IMR-90 (cell line): ENCODE measurements around the gene H1-8. TPM values are rescaled to one million over a fixed set of nuclear protein-coding genes. Genes with fewer than 3 reads are reported as not detected.

ENCODE experiments used
- ATAC-seq: fragments of 200-7000 bp; cut with Tn5 transposase; 2 replicates; pipeline ENCODE4 v1.9.1; 2020; ENCODE audit warnings: low read depth, mild to moderate bottlenecking, moderate library complexity
- BruUV-seq: library from RNA; stranded (reverse); fragments of 400-500 nt; replicated peaks from 2 replicates; lab custom pipeline; 2021; lab: Mats Ljungman, UMichigan
- CTCF ChIA-PET: fragments of 300-600 bp; formaldehyde crosslinking; extraction: SDS; loops from one replicate; lab custom pipeline; 2021; ENCODE audit warnings: antibody characterized with exemption; lab: Yijun Ruan, JAX
- POLR2A ChIA-PET: fragments of 300-600 bp; sonication (Branson Sonifier 250); formaldehyde crosslinking; loops from one replicate; lab custom pipeline; 2022; ENCODE audit warnings: antibody characterized with exemption; ENCODE audit not compliant: unreplicated experiment; lab: Charles Lee
- DNase-seq: peaks from one replicate; pipeline ENCODE4 v3.0.0; 2013
- H2AFZ ChIP-seq: replicated peaks from 2 replicates; pipeline ENCODE3; 2013; ENCODE audit warnings: low read length, mild to moderate bottlenecking; ENCODE audit not compliant: poor library complexity
- H2AK5ac ChIP-seq: 2 replicates; pipeline ENCODE4 v1.6.1; 2013; ENCODE audit warnings: low read depth, low read length, inconsistent platforms
- H2AK9ac ChIP-seq: replicated peaks from 2 replicates; pipeline ENCODE3; 2013; ENCODE audit warnings: mild to moderate bottlenecking, low read depth, low read length, moderate library complexity; ENCODE audit not compliant: poor library complexity
- H2BK120ac ChIP-seq: 2 replicates; pipeline ENCODE4 v1.6.1; 2013; ENCODE audit warnings: low read depth, low read length, inconsistent platforms
- H2BK15ac ChIP-seq: 3 replicates; pipeline ENCODE4 v1.6.1; 2013; ENCODE audit warnings: low read depth, low read length, inconsistent platforms
- H2BK20ac ChIP-seq: 2 replicates; pipeline ENCODE4 v1.6.1; 2013; ENCODE audit warnings: low read depth, mild to moderate bottlenecking, inconsistent platforms, low read length, moderate library complexity
- H2BK5ac ChIP-seq: 2 replicates; pipeline ENCODE4 v1.6.1; 2013; ENCODE audit warnings: mild to moderate bottlenecking, low read depth, low read length, inconsistent platforms; ENCODE audit not compliant: poor library complexity, severe bottlenecking
- H3K14ac ChIP-seq: replicated peaks from 2 replicates; pipeline ENCODE4 v1.6.1; 2013; ENCODE audit warnings: low read depth, low read length, inconsistent platforms
- H3K18ac ChIP-seq: 2 replicates; pipeline ENCODE4 v1.6.1; 2013; ENCODE audit warnings: low read depth, low read length, control low read depth
- H3K23ac ChIP-seq: 2 replicates; pipeline ENCODE4 v1.6.1; 2013; ENCODE audit warnings: low read depth, low read length, inconsistent platforms
- H3K27ac ChIP-seq: 2 replicates; pipeline ENCODE4 v1.5.1; 2013; ENCODE audit warnings: mild to moderate bottlenecking, control low read depth, low read length; ENCODE audit not compliant: insufficient read depth
- H3K27me3 ChIP-seq: 2 replicates; pipeline ENCODE4 v1.6.1; 2013; ENCODE audit warnings: low read length; ENCODE audit not compliant: control insufficient read depth, insufficient read depth
- H3K36me3 ChIP-seq: 2 replicates; pipeline ENCODE4 v1.6.1; 2013; ENCODE audit warnings: low read length, mixed read lengths; ENCODE audit not compliant: control insufficient read depth, insufficient read depth
- H3K4ac ChIP-seq: 2 replicates; pipeline ENCODE4 v1.6.1; 2013; ENCODE audit warnings: low read depth, low read length, inconsistent platforms
- H3K4me1 ChIP-seq: 2 replicates; pipeline ENCODE4 v1.6.1; 2013; ENCODE audit warnings: low read length, mixed read lengths; ENCODE audit not compliant: control insufficient read depth, insufficient read depth
- H3K4me2 ChIP-seq: 2 replicates; pipeline ENCODE4 v1.6.1; 2013; ENCODE audit warnings: low read depth, mild to moderate bottlenecking, control low read depth, low read length, moderate library complexity
- H3K4me3 ChIP-seq: 2 replicates; pipeline ENCODE4 v1.5.1; 2013; ENCODE audit warnings: low read depth, mild to moderate bottlenecking, control low read depth, low read length, moderate library complexity; ENCODE audit not compliant: insufficient read depth
- H3K56ac ChIP-seq: 2 replicates; pipeline ENCODE4 v1.6.1; 2013; ENCODE audit warnings: low read length, inconsistent platforms; ENCODE audit not compliant: insufficient read depth; ENCODE audit errors: extremely low read depth
- H3K79me1 ChIP-seq, 2 experiments: 2 replicates each; pipeline ENCODE4 v1.6.1; 2013; ENCODE audit warnings: low read length in 2 of 2, inconsistent platforms in 1 of 2, low read depth in 1 of 2
- H3K9ac ChIP-seq: 2 replicates; pipeline ENCODE4 v1.6.1; 2013; ENCODE audit warnings: low read depth, low read length, control low read depth
- H3K9me1 ChIP-seq: 2 replicates; pipeline ENCODE4 v1.6.1; 2013; ENCODE audit warnings: low read length, inconsistent platforms; ENCODE audit not compliant: insufficient read depth
- H3K9me3 ChIP-seq: 2 replicates; pipeline ENCODE4 v1.6.1; 2013; ENCODE audit warnings: low read length; ENCODE audit not compliant: control insufficient read depth, insufficient read depth
- H4K20me1 ChIP-seq: 2 replicates; pipeline ENCODE4 v1.6.1; 2013; ENCODE audit warnings: low read length, inconsistent platforms; ENCODE audit not compliant: insufficient read depth
- H4K5ac ChIP-seq: 2 replicates; pipeline ENCODE4 v1.6.1; 2013; ENCODE audit warnings: mild to moderate bottlenecking, low read depth, low read length, control low read depth
- H4K8ac ChIP-seq, 2 experiments: 2 replicates each; pipeline ENCODE4 v1.6.1; 2013; ENCODE audit warnings: low read depth in 2 of 2, low read length in 2 of 2, control low read depth in 1 of 2, inconsistent platforms in 1 of 2
- H4K91ac ChIP-seq: 2 replicates; pipeline ENCODE4 v1.6.1; 2013; ENCODE audit warnings: low read depth, low read length, inconsistent platforms; ENCODE audit not compliant: insufficient read depth
- BHLHE40 ChIP-seq: fragments of 150-350 bp; IDR thresholded peaks from 2 replicates; pipeline ENCODE4 v1.6.1; 2016; ENCODE audit warnings: mild to moderate bottlenecking, low read depth, low read length
- CEBPB ChIP-seq: IDR thresholded peaks from 2 replicates; pipeline ENCODE4 v1.6.1; 2012; ENCODE audit warnings: low read depth, low read length, improper control_type of control experiment
- CHD1 ChIP-seq: IDR thresholded peaks from 2 replicates; pipeline ENCODE4 v1.6.1; 2012; ENCODE audit warnings: low read depth, low read length, improper control_type of control experiment
- FOS ChIP-seq: fragments of 150-350 bp; IDR thresholded peaks from 2 replicates; pipeline ENCODE4 v1.6.1; 2016; ENCODE audit warnings: low read depth, low read length
- MAFK ChIP-seq: IDR thresholded peaks from 2 replicates; pipeline ENCODE4 v1.6.1; 2012; ENCODE audit warnings: low read depth, low read length, improper control_type of control experiment
- MAZ ChIP-seq: IDR thresholded peaks from 2 replicates; pipeline ENCODE4 v1.6.1; 2012; ENCODE audit warnings: low read depth, mild to moderate bottlenecking, low read length, improper control_type of control experiment, moderate library complexity, borderline replicate concordance
- MXI1 ChIP-seq: IDR thresholded peaks from 2 replicates; pipeline ENCODE4 v1.6.1; 2012; ENCODE audit warnings: low read depth, mild to moderate bottlenecking, low read length, moderate library complexity, borderline replicate concordance
- NFE2L2 ChIP-seq: fragments of 150-350 bp; IDR thresholded peaks from 2 replicates; pipeline ENCODE4 v1.6.1; 2016; ENCODE audit warnings: low read depth, mild to moderate bottlenecking, low read length
- POLR2A ChIP-seq: IDR thresholded peaks from 2 replicates; pipeline ENCODE4 v1.6.1; 2012; ENCODE audit warnings: mild to moderate bottlenecking, low read depth, low read length
- RAD21 ChIP-seq: IDR thresholded peaks from 2 replicates; pipeline ENCODE4 v1.6.1; 2012; ENCODE audit warnings: low read length, improper control_type of control experiment
- RCOR1 ChIP-seq: IDR thresholded peaks from 2 replicates; pipeline ENCODE4 v1.6.1; 2012; ENCODE audit warnings: mild to moderate bottlenecking, low read length, improper control_type of control experiment; ENCODE audit not compliant: insufficient replicate concordance
- RFX5 ChIP-seq: IDR thresholded peaks from 2 replicates; pipeline ENCODE4 v1.8.0; 2012; ENCODE audit warnings: low read depth, mild to moderate bottlenecking, low read length, moderate library complexity
- SMC3 ChIP-seq: fragments of 150-350 bp; IDR thresholded peaks from 2 replicates; pipeline ENCODE4 v1.6.1; 2016; ENCODE audit warnings: low read depth, mild to moderate bottlenecking, antibody characterized with exemption, low read length, moderate library complexity
- WGBS, 2 experiments: methylation state at CpG; one replicate each; pipeline versions ENCODE4 v1.1.5 to v1.1.7; 2013; ENCODE audit warnings: missing lambda C conversion rate in 2 of 2; ENCODE audit not compliant: insufficient read length in 1 of 2; ENCODE audit errors: extremely low coverage in 2 of 2; 5-methylcytosine and 5-hydroxymethylcytosine counted together
- dilution Hi-C: fragments of 300-500 bp; cut with HindIII; formaldehyde crosslinking; loops from one replicate; pipeline ENCODE4 v1.14.3; 2018; ENCODE audit warnings: low sequenced_read_pairs; ENCODE audit not compliant: unreplicated experiment
- in situ Hi-C: fragments of 300-500 bp; cut with MboI; formaldehyde crosslinking; loops from 3 replicates; pipeline ENCODE4 v1.14.3; 2019; ENCODE audit warnings: low sequenced_read_pairs, inconsistent platforms, mixed read lengths
- intact Hi-C: fragments of 100-400 bp; cut with micrococcal nuclease; formaldehyde crosslinking; loops from 2 replicates; pipeline ENCODE4 v1.10.0; 2022
- polyA plus RNA-seq, 3 experiments: library from polyadenylated mRNA; depleted of rRNA; stranded (reverse); fragments of >200 nt; gene quantifications; 2 replicates each; pipeline ENCODE4 v1.2.3, GENCODE V29; 2012; ENCODE audit warnings: low replicate concordance in 1 of 3
- total RNA-seq: library from RNA; depleted of rRNA; stranded (reverse); fragments of >200 nt; gene quantifications from 2 replicates; pipeline ENCODE4 v1.2.3, GENCODE V29; 2012
- TF ChIP-seq, protein P1 (sequence below): fragments of 150-350 bp; IDR thresholded peaks from 2 replicates; pipeline ENCODE4 v1.6.1; 2017; ENCODE audit warnings: mild to moderate bottlenecking, antibody characterized with exemption, low read length, low read depth
- TF ChIP-seq, protein P2 (sequence below): fragments of 150-350 bp; IDR thresholded peaks from 2 replicates; pipeline ENCODE4 v1.6.1; 2016; ENCODE audit warnings: low read depth, mild to moderate bottlenecking, low read length, moderate library complexity, borderline replicate concordance
- TF ChIP-seq, protein P3 (sequence below): conservative IDR thresholded peaks from 2 replicates; pipeline ENCODE4 v1.5.1; 2012; ENCODE audit warnings: mild to moderate bottlenecking, low read depth, low read length, improper control_type of control experiment

Gene H1-8
- total and polyA plus RNA-seq, 2 of the 4 experiments (the other 2 are of a cell fraction): not detected

DNA sequence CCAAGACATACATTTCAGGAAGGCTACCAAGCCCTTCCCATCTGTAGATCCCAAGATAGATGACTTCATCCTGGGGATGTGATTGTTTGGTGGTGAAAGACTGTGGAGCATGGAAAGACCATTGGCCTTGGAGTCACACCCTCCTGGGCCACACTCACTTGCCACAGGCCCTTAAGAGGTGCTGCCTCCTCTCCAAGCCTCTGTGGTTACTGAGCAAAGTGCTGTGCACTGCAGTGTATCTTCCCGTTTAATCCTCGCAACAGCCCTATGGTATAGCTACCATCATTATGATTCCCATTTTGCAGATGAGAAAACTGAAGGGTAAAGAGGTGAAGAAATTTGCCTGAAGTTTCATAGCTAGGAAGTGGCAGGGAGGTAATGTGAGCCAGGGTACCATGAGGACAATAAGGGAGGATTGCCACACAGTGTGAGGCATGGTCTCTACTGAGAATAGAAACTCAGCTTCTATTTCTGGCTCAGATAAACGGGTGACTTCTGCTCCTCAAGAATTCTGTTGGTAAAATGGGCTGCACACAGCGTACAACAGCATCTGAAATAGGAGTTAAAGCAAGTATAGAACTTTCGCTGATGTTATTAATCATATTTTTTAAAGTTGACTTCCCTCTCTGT lies 38.4 kb upstream of the H1-8 start:
- H3K18ac ChIP-seq: no peak overlapping the region
- H3K79me1 ChIP-seq: no peaks in the 10 kb centered on the region
- H4K5ac ChIP-seq: no peak overlapping the region
- peaks cover 10% of the 10 kb centered on the region; the same call in 1 of the 2 replicates for H3K9me1 ChIP-seq
- H3K4me1 ChIP-seq: peaks cover 3% of the 10 kb centered on the region; the same call in 1 of the 2 replicates
- H3K9me3 ChIP-seq: no peaks in the 10 kb centered on the region
- no peak overlapping the region for H3K4ac ChIP-seq
- no peak for ATAC-seq
- no peak overlapping the region for H4K91ac ChIP-seq
- ChIA-PET POLR2A (no interaction called here), CTCF (no interaction called here)
- no peak overlapping the region for H3K4me2 ChIP-seq
- H3K23ac ChIP-seq: no peak overlapping the region
- H3K56ac ChIP-seq: no peak overlapping the region
- no peak overlapping the region for H3K14ac ChIP-seq
- no peak overlapping the region for H2BK20ac ChIP-seq
- H2AK9ac ChIP-seq: no peak overlapping the region
- in situ Hi-C loops: no loop called here
- H3K9ac ChIP-seq: no peak overlapping the region
- H3K36me3 ChIP-seq: peaks cover 9% of the 10 kb centered on the region
- intact Hi-C loops: no loop called here
- 20% methylated on average over 1 of the region's 5 CpGs; no CpG with 5 or more reads in 1 of the 2 experiments for WGBS, 2 experiments
- no peak overlapping the region for H3K27ac ChIP-seq
- no peak for DNase-seq
- no peak overlapping the region for H2BK15ac ChIP-seq
- no peak overlapping the region for H3K4me3 ChIP-seq
- no peak for TF ChIP-seq NFE2L2
- TF ChIP-seq, protein P1, sequence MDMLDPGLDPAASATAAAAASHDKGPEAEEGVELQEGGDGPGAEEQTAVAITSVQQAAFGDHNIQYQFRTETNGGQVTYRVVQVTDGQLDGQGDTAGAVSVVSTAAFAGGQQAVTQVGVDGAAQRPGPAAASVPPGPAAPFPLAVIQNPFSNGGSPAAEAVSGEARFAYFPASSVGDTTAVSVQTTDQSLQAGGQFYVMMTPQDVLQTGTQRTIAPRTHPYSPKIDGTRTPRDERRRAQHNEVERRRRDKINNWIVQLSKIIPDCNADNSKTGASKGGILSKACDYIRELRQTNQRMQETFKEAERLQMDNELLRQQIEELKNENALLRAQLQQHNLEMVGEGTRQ: no peak
- no peak for TF ChIP-seq BHLHE40
- TF ChIP-seq SMC3: no peak
- TF ChIP-seq MAZ: no peak
- no peak for TF ChIP-seq MXI1
- TF ChIP-seq POLR2A: no peak
- TF ChIP-seq RCOR1: no peak
- no peak for TF ChIP-seq RAD21
- TF ChIP-seq, protein P2, sequence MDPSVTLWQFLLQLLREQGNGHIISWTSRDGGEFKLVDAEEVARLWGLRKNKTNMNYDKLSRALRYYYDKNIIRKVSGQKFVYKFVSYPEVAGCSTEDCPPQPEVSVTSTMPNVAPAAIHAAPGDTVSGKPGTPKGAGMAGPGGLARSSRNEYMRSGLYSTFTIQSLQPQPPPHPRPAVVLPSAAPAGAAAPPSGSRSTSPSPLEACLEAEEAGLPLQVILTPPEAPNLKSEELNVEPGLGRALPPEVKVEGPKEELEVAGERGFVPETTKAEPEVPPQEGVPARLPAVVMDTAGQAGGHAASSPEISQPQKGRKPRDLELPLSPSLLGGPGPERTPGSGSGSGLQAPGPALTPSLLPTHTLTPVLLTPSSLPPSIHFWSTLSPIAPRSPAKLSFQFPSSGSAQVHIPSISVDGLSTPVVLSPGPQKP: no peak
- no peak for TF ChIP-seq RFX5
- no peak for TF ChIP-seq CHD1
- no peak for TF ChIP-seq CEBPB
- no peak for TF ChIP-seq FOS
- TF ChIP-seq, protein P3, sequence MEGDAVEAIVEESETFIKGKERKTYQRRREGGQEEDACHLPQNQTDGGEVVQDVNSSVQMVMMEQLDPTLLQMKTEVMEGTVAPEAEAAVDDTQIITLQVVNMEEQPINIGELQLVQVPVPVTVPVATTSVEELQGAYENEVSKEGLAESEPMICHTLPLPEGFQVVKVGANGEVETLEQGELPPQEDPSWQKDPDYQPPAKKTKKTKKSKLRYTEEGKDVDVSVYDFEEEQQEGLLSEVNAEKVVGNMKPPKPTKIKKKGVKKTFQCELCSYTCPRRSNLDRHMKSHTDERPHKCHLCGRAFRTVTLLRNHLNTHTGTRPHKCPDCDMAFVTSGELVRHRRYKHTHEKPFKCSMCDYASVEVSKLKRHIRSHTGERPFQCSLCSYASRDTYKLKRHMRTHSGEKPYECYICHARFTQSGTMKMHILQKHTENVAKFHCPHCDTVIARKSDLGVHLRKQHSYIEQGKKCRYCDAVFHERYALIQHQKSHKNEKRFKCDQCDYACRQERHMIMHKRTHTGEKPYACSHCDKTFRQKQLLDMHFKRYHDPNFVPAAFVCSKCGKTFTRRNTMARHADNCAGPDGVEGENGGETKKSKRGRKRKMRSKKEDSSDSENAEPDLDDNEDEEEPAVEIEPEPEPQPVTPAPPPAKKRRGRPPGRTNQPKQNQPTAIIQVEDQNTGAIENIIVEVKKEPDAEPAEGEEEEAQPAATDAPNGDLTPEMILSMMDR: no peak
- TF ChIP-seq MAFK: no peak
- no peak overlapping the region for H2BK5ac ChIP-seq
- no TSS peak for BruUV-seq
- no peaks in the 10 kb centered on the region for H4K20me1 ChIP-seq
- no peak overlapping the region for H2BK120ac ChIP-seq
- dilution Hi-C loops: no loop called here
- H2AFZ ChIP-seq: no peak overlapping the region
- no peaks in the 10 kb centered on the region for H3K27me3 ChIP-seq
- H4K8ac ChIP-seq: no peak overlapping the region
- H2AK5ac ChIP-seq: no peak overlapping the region
